ENCODE results near the gene GSE1. TPM values are rescaled to one million over a fixed set of nuclear protein-coding genes. Genes with fewer than 3 reads are reported as not detected.

The GSE1 gene
- total RNA-seq, 1 experiment from 2014 or later, result 97.5 TPM

GRCh38 chr16:85610059-85610445, 3.1 kb upstream of the GSE1 start:
- DNase-seq (ENCODE audit: low read depth, low spot score), result no peak
- POLR2A ChIA-PET, result no interaction called here
- BruUV-seq (replicated peaks), result no TSS peak
- Histone ChIP-seq H3K27me3 (ENCODE audit: control insufficient read depth, insufficient read depth, low read length) (no peaks in the 10 kb centered on the region), H3K4me1 (ENCODE audit: control insufficient read depth, insufficient read depth, low read length) (peaks cover 50% of the 10 kb centered on the region), H3K27ac (ENCODE audit: low read length) (peak overlapping the region; percentile 67), H3K9me3 (ENCODE audit: control insufficient read depth, insufficient read depth, low read depth, low read length) (no peaks in the 10 kb centered on the region), H3K36me3 (ENCODE audit: control insufficient read depth, insufficient read depth, low read length) (no peaks in the 10 kb centered on the region; the same call in 1 of the 2 replicates), H3K4me3 (ENCODE audit: low read depth in 2 of 2, low read length in 2 of 2) (no peak overlapping the region; a peak in 1 of 4 replicates)
- intact Hi-C loops (cut with micrococcal nuclease; ENCODE audit: unreplicated experiment) (loop anchor here (5.0 to 10.0 kb wide), 2 partner anchors 53 to 185 kb away; no protein-coding TSS in a partner anchor), in situ Hi-C loops (cut with HindIII; ENCODE audit: low pct_unique_long_range_greater_than_20kb, low sequenced_read_pairs) (no loop called here)
- TF ChIP-seq CTCF (IDR thresholded peaks at IDR 0.05) (no peak), REST (IDR thresholded peaks at IDR 0.05; ENCODE audit: insufficient read depth in 1 of 2, low read depth in 2 of 2, low read length in 1 of 2) (no peak), SIN3A (IDR thresholded peaks at IDR 0.05; ENCODE audit: borderline replicate concordance, insufficient read depth, low read depth, low read length) (no peak), POLR2AphosphoS5 (IDR thresholded peaks at IDR 0.05; ENCODE audit: low read depth, low read length) (no peak), TCF7L2 (IDR thresholded peaks at IDR 0.05; ENCODE audit: low read depth, low read length) (no peak)
- CTCF ChIA-PET, result interaction anchor here (0.6 to 2.2 kb wide), 3 partner anchors 31 to 313 kb away, joined by 5 to 7 read pairs (median 6); no protein-coding TSS in a partner anchor
- ATAC-seq, result peak; percentile 0; the same call in 1 of the 2 replicates

- DNase-seq (ENCODE audit: low read depth, low spot score) (peak; percentile 67), ATAC-seq (peak; percentile 52)
- peaks cover 45% of the 10 kb centered on the region for H3K4me1 ChIP-seq (ENCODE audit: control insufficient read depth, insufficient read depth, low read length)
- intact Hi-C loops (cut with micrococcal nuclease; ENCODE audit: unreplicated experiment), result loop anchor here (5.0 to 10.0 kb wide), 2 partner anchors 53 to 186 kb away; no protein-coding TSS in a partner anchor
- no peaks in the 10 kb centered on the region for H3K27me3 ChIP-seq (ENCODE audit: control insufficient read depth, insufficient read depth, low read length)
- H3K9me3 ChIP-seq (ENCODE audit: control insufficient read depth, insufficient read depth, low read depth, low read length), result no peaks in the 10 kb centered on the region
- CTCF ChIA-PET, result interaction anchor here (0.6 to 2.2 kb wide), 5 partner anchors 32 to 358 kb away, joined by 3 to 7 read pairs (median 5); no protein-coding TSS in a partner anchor
- peak overlapping the region; percentile 84 for H3K27ac ChIP-seq (ENCODE audit: low read length)
- no peak for TF ChIP-seq POLR2AphosphoS5 (IDR thresholded peaks at IDR 0.05; ENCODE audit: low read depth, low read length)
- peak; percentile 92 for TF ChIP-seq CTCF (IDR thresholded peaks at IDR 0.05)
- peak; percentile 56; the same call in 1 of the 2 replicates for TF ChIP-seq SIN3A (IDR thresholded peaks at IDR 0.05; ENCODE audit: borderline replicate concordance, insufficient read depth, low read depth, low read length)
- H3K36me3 ChIP-seq (ENCODE audit: control insufficient read depth, insufficient read depth, low read length), result no peaks in the 10 kb centered on the region; the same call in 1 of the 2 replicates
- H3K4me3 ChIP-seq (ENCODE audit: low read depth in 2 of 2, low read length in 2 of 2), result peak overlapping the region; percentile 8 to 60; a peak in 2 of 4 replicates
- POLR2A ChIA-PET, result interaction anchor here (0.7 kb wide), 1 partner anchor 38 kb away, joined by 3 read pairs; no protein-coding TSS in a partner anchor
- in situ Hi-C loops (cut with HindIII; ENCODE audit: low pct_unique_long_range_greater_than_20kb, low sequenced_read_pairs), result no loop called here
- BruUV-seq (replicated peaks), result no TSS peak
Observed at GRCh38 chr16:85610446-85611193, 2.5 kb upstream of the GSE1 start.
